SU-DHL-6 (cell line): ENCODE measurements around the gene BIRC2.

ENCODE experiments used
- H2AFZ ChIP-seq: fragments of 200-600 bp; sonication (generic); 2 replicates; pipeline ENCODE4 v1.6.1; 2014; ENCODE audit warnings: low read depth, mild to moderate bottlenecking, moderate library complexity, mixed read lengths, antibody characterized with exemption, low read length; ENCODE audit not compliant: severe bottlenecking
- H3F3A ChIP-seq: fragments of 200-600 bp; shearing (Covaris generic); 2 replicates; pipeline ENCODE4 v1.6.0; 2016; ENCODE audit warnings: antibody characterized with exemption, mild to moderate bottlenecking; ENCODE audit not compliant: insufficient read depth
- H3K27ac ChIP-seq: fragments of 200-600 bp; sonication (generic); 2 replicates; pipeline ENCODE4 v1.5.1; 2016; ENCODE audit warnings: low read depth, mild to moderate bottlenecking, low read length, moderate library complexity, mixed read lengths
- H3K27me3 ChIP-seq: fragments of 200-600 bp; sonication (generic), shearing (Covaris generic); 2 replicates; pipeline ENCODE4 v1.6.0; 2014; ENCODE audit warnings: mild to moderate bottlenecking, low read length
- H3K36me3 ChIP-seq: fragments of 200-600 bp; sonication (generic); 2 replicates; pipeline ENCODE4 v1.6.1; 2014; ENCODE audit warnings: mild to moderate bottlenecking, low read length, mixed read lengths
- H3K4me2 ChIP-seq: fragments of 300-600, 200-600 bp; shearing (Covaris generic), sonication (generic); 2 replicates; pipeline ENCODE4 v1.6.0; 2014; ENCODE audit warnings: low read length, low read depth, mild to moderate bottlenecking; ENCODE audit not compliant: poor library complexity, severe bottlenecking
- H3K4me3 ChIP-seq: fragments of 200-600 bp; sonication (generic); 2 replicates; pipeline ENCODE4 v1.5.1; 2014; ENCODE audit warnings: antibody characterized with exemption, low read length, mild to moderate bottlenecking, mixed read lengths; ENCODE audit not compliant: insufficient read depth, poor library complexity, severe bottlenecking
- H3K79me2 ChIP-seq: fragments of 200-600 bp; sonication (generic); 2 replicates; pipeline ENCODE4 v1.6.1; 2014; ENCODE audit warnings: mild to moderate bottlenecking, low read length, moderate library complexity; ENCODE audit not compliant: insufficient read depth
- H3K9ac ChIP-seq: fragments of 200-600 bp; sonication (generic); 2 replicates; pipeline ENCODE4 v1.7.0; 2014; ENCODE audit warnings: mild to moderate bottlenecking, low read length
- H3K9me2 ChIP-seq: fragments of 200-600 bp; sonication (generic); replicated peaks from 2 replicates; pipeline ENCODE4 v1.6.1; 2014; ENCODE audit warnings: low read length; ENCODE audit not compliant: insufficient read depth
- H3K9me3 ChIP-seq: fragments of 200-600 bp; sonication (generic); 2 replicates; pipeline ENCODE4 v1.6.1; 2014; ENCODE audit warnings: low read length, mixed read lengths; ENCODE audit not compliant: insufficient read depth
- H4K20me1 ChIP-seq: fragments of 200-600 bp; sonication (generic); 2 replicates; pipeline ENCODE4 v1.6.1; 2014; ENCODE audit warnings: low read depth, mild to moderate bottlenecking, antibody characterized with exemption, low read length, moderate library complexity, mixed read lengths
- CTCF ChIP-seq: fragments of 200-600 bp; sonication (generic); IDR thresholded peaks from one replicate; pipeline ENCODE4 v1.5.1; 2017; ENCODE audit warnings: antibody characterized with exemption, mild to moderate bottlenecking, low read length, moderate library complexity; ENCODE audit not compliant: insufficient read depth, poor library complexity, severe bottlenecking
- EZH2phosphoT487 ChIP-seq: fragments of 200-600 bp; sonication (generic), shearing (Covaris generic); conservative IDR thresholded peaks from 2 replicates; pipeline ENCODE4 v1.6.1; 2018; ENCODE audit warnings: mild to moderate bottlenecking, antibody characterized with exemption, low read length, moderate library complexity, mixed read lengths

BIRC2 gene

GRCh38 chr11:102399189-102399588, 52.2 kb downstream of the BIRC2 start:
- Histone ChIP-seq H3K27ac (no peak overlapping the region), H3F3A (peaks cover 58% of the 10 kb centered on the region), H3K36me3 (peaks cover 64% of the 10 kb centered on the region), H4K20me1 (no peaks in the 10 kb centered on the region), H3K27me3 (no peaks in the 10 kb centered on the region), H3K4me3 (no peak overlapping the region), H2AFZ (no peak overlapping the region), H3K9ac (no peak overlapping the region), H3K79me2 (peaks cover 29% of the 10 kb centered on the region), H3K4me2 (no peak overlapping the region), H3K9me2 (no peaks in the 10 kb centered on the region), H3K9me3 (no peaks in the 10 kb centered on the region)
- no peak for TF ChIP-seq CTCF
- no peak for TF ChIP-seq EZH2phosphoT487

GRCh38 chr11:102400603-102401002, 53.6 kb downstream of the BIRC2 start:
- Histone ChIP-seq H3K9me3 (no peaks in the 10 kb centered on the region), H2AFZ (no peak overlapping the region), H3K4me3 (no peak overlapping the region), H3K27me3 (no peaks in the 10 kb centered on the region), H3K36me3 (peaks cover 59% of the 10 kb centered on the region), H3K79me2 (peaks cover 43% of the 10 kb centered on the region), H3K9ac (no peak overlapping the region), H3K9me2 (no peaks in the 10 kb centered on the region), H4K20me1 (no peaks in the 10 kb centered on the region; the same call in 1 of the 2 replicates), H3K27ac (no peak overlapping the region), H3K4me2 (no peak overlapping the region), H3F3A (peaks cover 47% of the 10 kb centered on the region)
- TF ChIP-seq EZH2phosphoT487 (no peak), CTCF (no peak)

- Histone ChIP-seq H3K9me2 (no peaks in the 10 kb centered on the region), H3K4me2 (no peak overlapping the region), H3K27ac (no peak overlapping the region), H3K79me2 (peaks cover 48% of the 10 kb centered on the region), H3K27me3 (no peaks in the 10 kb centered on the region), H3K4me3 (no peak overlapping the region), H3K9me3 (no peaks in the 10 kb centered on the region), H3K36me3 (peaks cover 50% of the 10 kb centered on the region), H4K20me1 (no peaks in the 10 kb centered on the region; the same call in 1 of the 2 replicates), H3K9ac (no peak overlapping the region), H3F3A (peaks cover 35% of the 10 kb centered on the region), H2AFZ (no peak overlapping the region)
- TF ChIP-seq CTCF (no peak), EZH2phosphoT487 (no peak)
These were observed 54.9 kb downstream of the BIRC2 start for GRCh38 chr11:102401905-102402304.
